HEK293 (cell line): Measurements from ENCODE around the gene IGFN1.
"Not testable (repeated sequence)": the region's sequence is repeated elsewhere in the genome, so short reads cannot be mapped to it uniquely, and the experiment has no call there.

Experiments
- CTCF ChIA-PET: fragments of 350-600 bp; formaldehyde crosslinking; extraction: SDS; loops from one replicate; lab custom pipeline; 2021; ENCODE audit warnings: antibody characterized with exemption; lab: Yijun Ruan, JAX
- POLR2A ChIA-PET: fragments of 300-600 bp; formaldehyde crosslinking; extraction: SDS; loops from one replicate; lab custom pipeline; 2020; ENCODE audit warnings: antibody characterized with exemption, inconsistent platforms; lab: Yijun Ruan, JAX
- H3K27ac ChIP-seq: fragments of 200-500 bp; sonication (Bioruptor generic); 2 replicates; pipeline ENCODE4 v1.5.1; 2014; ENCODE audit warnings: low read depth, low read length, control low read depth, inconsistent platforms; ENCODE audit errors: extremely low read depth
- H3K36me3 ChIP-seq, 2 experiments: fragments of 200-500 bp in 1 of 2; sonication (Bioruptor generic) in 1 of 2; 1 replicate in 1 of 2; 2 replicates in 1 of 2; pipeline ENCODE4 v1.5.1; 2014 to 2017; ENCODE audit warnings: inconsistent platforms in 2 of 2, low read length in 2 of 2; ENCODE audit not compliant: control insufficient read depth in 2 of 2, insufficient read depth in 1 of 2
- H3K4me1 ChIP-seq: fragments of 200-500 bp; sonication (Bioruptor generic); 2 replicates; pipeline ENCODE4 v1.5.1; 2014; ENCODE audit warnings: mild to moderate bottlenecking, low read length, inconsistent platforms; ENCODE audit not compliant: control insufficient read depth, insufficient read depth
- H3K4me3 ChIP-seq: 2 replicates; pipeline ENCODE4 v1.5.1; 2011; ENCODE audit warnings: low read depth, mild to moderate bottlenecking, control low read depth, low read length, moderate library complexity
- H3K9me3 ChIP-seq: fragments of 200-500 bp; sonication (Bioruptor generic); 2 replicates; pipeline ENCODE4 v1.5.1; 2014; ENCODE audit warnings: low read depth, low read length, inconsistent platforms; ENCODE audit not compliant: control insufficient read depth, insufficient read depth
- GLIS1 ChIP-seq: fragments of 450-650 bp; formaldehyde crosslinking; IDR thresholded peaks from 2 replicates; pipeline ENCODE4 v1.5.1; 2016; ENCODE audit warnings: missing biosample characterization, missing genetic modification characterization
- HIC1 ChIP-seq: fragments of 450-650 bp; formaldehyde crosslinking; IDR thresholded peaks from 2 replicates; pipeline ENCODE4 v1.5.1; 2016; ENCODE audit warnings: missing biosample characterization, missing genetic modification characterization
- IKZF3 ChIP-seq: fragments of 450-650 bp; IDR thresholded peaks from 2 replicates; pipeline ENCODE4 v1.5.0; 2018; ENCODE audit warnings: missing biosample characterization, mild to moderate bottlenecking, missing genetic modification characterization, moderate library complexity
- PRDM6 ChIP-seq: fragments of 450-650 bp; formaldehyde crosslinking; IDR thresholded peaks from 2 replicates; pipeline ENCODE4 v1.5.1; 2017; ENCODE audit warnings: missing biosample characterization, missing genetic modification characterization
- SP7 ChIP-seq: fragments of 450-650 bp; formaldehyde crosslinking; IDR thresholded peaks from 2 replicates; pipeline ENCODE4 v1.5.1; 2016; ENCODE audit warnings: missing biosample characterization, missing genetic modification characterization
- TCF7L2 ChIP-seq: IDR thresholded peaks from 2 replicates; pipeline ENCODE4 v1.6.1; 2011; ENCODE audit warnings: low read depth, mild to moderate bottlenecking, inconsistent platforms, low read length, moderate library complexity, borderline replicate concordance
- ZBTB17 ChIP-seq: fragments of 450-650 bp; formaldehyde crosslinking; IDR thresholded peaks from 2 replicates; pipeline ENCODE4 v1.5.1; 2016; ENCODE audit warnings: missing biosample characterization, missing genetic modification characterization
- ZBTB6 ChIP-seq: fragments of 450-650 bp; formaldehyde crosslinking; IDR thresholded peaks from 2 replicates; pipeline ENCODE4 v1.5.1; 2017; ENCODE audit warnings: missing biosample characterization, missing genetic modification characterization
- ZNF121 ChIP-seq: fragments of 450-650 bp; formaldehyde crosslinking; IDR thresholded peaks from 2 replicates; pipeline ENCODE4 v1.5.1; 2016; ENCODE audit warnings: missing biosample characterization, missing genetic modification characterization
- ZNF488 ChIP-seq: fragments of 450-650 bp; formaldehyde crosslinking; IDR thresholded peaks from 2 replicates; pipeline ENCODE4 v1.5.1; 2016; ENCODE audit warnings: missing biosample characterization, missing genetic modification characterization
- ZNF626 ChIP-seq: fragments of 450-650 bp; sonication (Bioruptor Pico); formaldehyde crosslinking; IDR thresholded peaks from 2 replicates; pipeline ENCODE4 v1.5.1; 2018; ENCODE audit warnings: missing biosample characterization, missing genetic modification characterization, inconsistent platforms
- ZNF664 ChIP-seq: fragments of 450-650 bp; formaldehyde crosslinking; IDR thresholded peaks from 2 replicates; pipeline ENCODE4 v1.5.1; 2016; ENCODE audit warnings: missing biosample characterization, missing genetic modification characterization
- ZNF707 ChIP-seq: fragments of 450-650 bp; formaldehyde crosslinking; IDR thresholded peaks from 2 replicates; pipeline ENCODE4 v1.5.1; 2016; ENCODE audit warnings: missing biosample characterization, missing genetic modification characterization
- ZSCAN30 ChIP-seq: fragments of 450-650 bp; IDR thresholded peaks from 2 replicates; pipeline ENCODE4 v1.5.1; 2018; ENCODE audit warnings: missing biosample characterization, mild to moderate bottlenecking, missing genetic modification characterization, moderate library complexity

Gene IGFN1

GRCh38 chr1:201163036-201163435 lies 27.6 kb upstream of the IGFN1 start:
- H3K27ac ChIP-seq, H3K4me1 ChIP-seq, H3K4me3 ChIP-seq, H3K36me3 ChIP-seq, H3K9me3 ChIP-seq: not testable (repeated sequence)
- POLR2A ChIA-PET: interaction anchor here (1.3 kb wide), 1 partner anchor 12 kb away, joined by 3 read pairs; no protein-coding TSS in a partner anchor
- CTCF ChIA-PET: interaction anchor here (1.7 kb wide), 1 partner anchor 14 kb away, joined by 3 read pairs; no protein-coding TSS in a partner anchor
- TF ChIP-seq ZNF121: 0 out of 2 replicates have a peak, but pooled peaks have one; percentile 12

- ChIA-PET POLR2A (interaction anchor here (1.3 kb wide), 1 partner anchor 13 kb away, joined by 3 read pairs; no protein-coding TSS in a partner anchor), CTCF (interaction anchor here (1.7 kb wide), 1 partner anchor 14 kb away, joined by 3 read pairs; no protein-coding TSS in a partner anchor)
- Histone ChIP-seq H3K9me3 (no peaks in the 10 kb centered on the region), H3K4me1 (no peaks in the 10 kb centered on the region), H3K27ac (no peak overlapping the region), H3K4me3 (no peak overlapping the region), H3K36me3 (no peaks in the 10 kb centered on the region)
- no peak for TF ChIP-seq ZNF626 (tag by site-specific recombination)
- no peak for TF ChIP-seq ZSCAN30 (tag by site-specific recombination)
- TF ChIP-seq HIC1 (tag by site-specific recombination): no peak
- TF ChIP-seq ZNF488 (tag by site-specific recombination): no peak
These were observed 26.9 kb upstream of the IGFN1 start for GRCh38 chr1:201163707-201164106.

- ChIA-PET POLR2A (interaction anchor here (0.9 to 1.3 kb wide), 2 partner anchors 11 to 14 kb away, joined by 3 read pairs; partner anchors contain the start of gene TMEM9), CTCF (interaction anchor here (0.6 kb wide), 1 partner anchor 16 kb away, joined by 3 read pairs; no protein-coding TSS in a partner anchor)
- no peaks in the 10 kb centered on the region for H3K36me3 ChIP-seq
- peak; percentile 80 for TF ChIP-seq TCF7L2
- peak; percentile 36; the same call in 1 of the 2 replicates for TF ChIP-seq ZBTB6 (tag by site-specific recombination)
- TF ChIP-seq ZSCAN30 (tag by site-specific recombination): no peak
- no peaks in the 10 kb centered on the region for H3K9me3 ChIP-seq
- H3K27ac ChIP-seq: no peak overlapping the region
- no peak overlapping the region for H3K4me3 ChIP-seq
- H3K4me1 ChIP-seq: no peaks in the 10 kb centered on the region
These were observed 26.0 kb upstream of the IGFN1 start for GRCh38 chr1:201164645-201165044.

GRCh38 chr1:201167041-201167991 lies 23.3 kb upstream of the IGFN1 start:
- ChIA-PET CTCF (interaction anchor here (0.5 to 0.9 kb wide), 4 partner anchors 9 to 81 kb away, joined by 3 to 5 read pairs (median 4); no protein-coding TSS in a partner anchor), POLR2A (interaction anchor here (1.1 kb wide), 1 partner anchor 13 kb away, joined by 3 read pairs; the partner anchor contains the start of gene TMEM9)
- H3K9me3 ChIP-seq: no peaks in the 10 kb centered on the region
- peak; percentile 72 for TF ChIP-seq PRDM6 (tag by site-specific recombination)
- TF ChIP-seq SP7: peak; percentile 73
- peak; percentile 89 for TF ChIP-seq ZNF664 (tag by site-specific recombination)
- peak; percentile 28; the same call in 1 of the 2 replicates for TF ChIP-seq GLIS1 (tag by site-specific recombination)
- 0 out of 2 replicates have a peak, but pooled peaks have one; percentile 12 for TF ChIP-seq IKZF3 (tag by site-specific recombination)
- no peak for TF ChIP-seq ZNF707 (tag by site-specific recombination)
- TF ChIP-seq ZBTB17 (tag by site-specific recombination): no peak
- no peak overlapping the region for H3K4me3 ChIP-seq
- no peaks in the 10 kb centered on the region for H3K36me3 ChIP-seq
- no peak overlapping the region for H3K27ac ChIP-seq
- H3K4me1 ChIP-seq: no peaks in the 10 kb centered on the region
